GM12891 (cell line): Measurements from ENCODE around the gene ANGPTL1.

ENCODE experiments used
- DNase-seq: peaks from one replicate; pipeline ENCODE4 v3.0.0; 2011; ENCODE audit warnings: low spot score; ENCODE audit not compliant: insufficient read length
- FAIRE-seq: peaks from 2 replicates; lab custom pipeline; 2011; peaks lifted over from hg19 to GRCh38; lab: Jason Lieb, UNC
- PAX5 ChIP-seq: IDR thresholded peaks from 2 replicates; pipeline ENCODE4 v1.6.1; 2011; ENCODE audit warnings: low read length, moderate library complexity, mild to moderate bottlenecking; ENCODE audit not compliant: insufficient read depth, severe bottlenecking
- POLR2A ChIP-seq: IDR thresholded peaks from 2 replicates; pipeline ENCODE4 v1.6.1; 2011; ENCODE audit warnings: low read depth, low read length, control low read depth
- POLR2AphosphoS5 ChIP-seq: IDR thresholded peaks from 2 replicates; pipeline ENCODE4 v1.6.1; 2011; ENCODE audit warnings: low read depth, low read length, control low read depth
- POU2F2 ChIP-seq: IDR thresholded peaks from 2 replicates; pipeline ENCODE4 v1.6.1; 2011; ENCODE audit warnings: low read depth, mild to moderate bottlenecking, control low read depth, low read length, moderate library complexity
- SPI1 ChIP-seq: IDR thresholded peaks from 2 replicates; pipeline ENCODE4 v1.6.1; 2011; ENCODE audit warnings: low read depth, low read length, control low read depth
- TAF1 ChIP-seq: IDR thresholded peaks from 2 replicates; pipeline ENCODE4 v1.6.1; 2011; ENCODE audit warnings: low read depth, low read length, control low read depth

The ANGPTL1 gene

DNA sequence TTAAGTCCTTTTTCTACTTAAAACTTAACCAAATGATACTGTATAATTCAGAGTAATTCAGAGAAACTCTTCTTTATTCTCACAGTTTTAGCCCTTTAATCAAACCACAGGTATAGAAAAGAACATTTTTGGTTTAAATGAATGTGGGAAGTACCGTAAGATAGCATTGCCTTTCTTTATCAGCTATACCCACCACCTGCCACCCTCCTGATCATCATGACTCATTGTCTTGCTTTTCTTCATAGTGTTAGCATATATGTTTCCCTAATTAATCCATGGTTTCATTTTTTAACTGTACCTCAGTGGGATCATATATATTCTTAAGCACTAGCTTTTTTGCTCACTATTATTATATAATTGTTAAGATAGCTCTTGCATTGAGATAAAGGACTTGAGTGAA is 27.5 kb upstream of the ANGPTL1 start:
- no peak for FAIRE-seq
- TF ChIP-seq POU2F2 (no peak), POLR2A (no peak), POLR2AphosphoS5 (no peak), TAF1 (no peak), SPI1 (no peak), PAX5 (no peak)

DNA sequence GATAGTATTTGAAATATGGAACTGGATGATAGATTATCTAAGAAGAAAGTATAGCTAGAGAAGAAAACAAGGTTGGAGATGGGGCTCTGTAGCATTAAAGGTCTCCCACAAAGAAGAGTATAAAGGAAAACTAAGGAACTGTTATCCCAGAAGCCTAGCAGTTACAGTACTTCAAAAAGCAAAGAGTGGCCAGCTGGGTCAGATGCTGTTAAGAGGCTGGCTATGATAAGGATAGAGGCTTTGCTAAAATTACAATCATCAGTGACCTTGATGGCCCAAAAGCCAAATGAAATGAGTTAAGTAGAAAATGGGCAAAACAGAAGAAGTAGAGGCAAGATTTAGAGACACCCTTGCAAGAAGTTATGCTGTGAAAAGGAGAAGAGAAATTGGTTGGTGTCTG is 25.1 kb upstream of the ANGPTL1 start:
- DNase-seq (no peak), FAIRE-seq (no peak)
- TF ChIP-seq POU2F2: no peak
- no peak for TF ChIP-seq SPI1
- no peak for TF ChIP-seq POLR2AphosphoS5
- no peak for TF ChIP-seq PAX5

More for the DNA sequence above, 27.5 kb upstream of the ANGPTL1 start:
- no peak for DNase-seq

DNA sequence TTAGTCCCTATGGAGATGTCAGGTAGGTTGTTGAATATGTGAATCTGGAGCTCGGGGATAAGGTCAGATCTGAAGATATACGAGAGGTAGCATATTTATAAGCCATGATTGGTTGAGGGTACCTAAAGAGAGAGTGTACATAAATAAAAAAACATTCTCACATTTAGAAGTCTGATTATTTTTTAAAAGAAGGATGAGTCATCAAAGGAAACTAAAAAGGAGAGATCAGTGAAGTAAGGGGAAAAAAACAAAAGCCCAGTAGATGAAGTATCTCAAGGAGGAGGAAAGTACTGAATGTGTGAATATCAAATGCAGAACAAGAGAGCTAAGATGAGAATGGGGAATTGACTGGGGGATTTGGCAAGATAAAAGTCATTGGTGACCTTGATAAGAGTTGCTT is 15.7 kb upstream of the ANGPTL1 start:
- FAIRE-seq: no peak

DNA sequence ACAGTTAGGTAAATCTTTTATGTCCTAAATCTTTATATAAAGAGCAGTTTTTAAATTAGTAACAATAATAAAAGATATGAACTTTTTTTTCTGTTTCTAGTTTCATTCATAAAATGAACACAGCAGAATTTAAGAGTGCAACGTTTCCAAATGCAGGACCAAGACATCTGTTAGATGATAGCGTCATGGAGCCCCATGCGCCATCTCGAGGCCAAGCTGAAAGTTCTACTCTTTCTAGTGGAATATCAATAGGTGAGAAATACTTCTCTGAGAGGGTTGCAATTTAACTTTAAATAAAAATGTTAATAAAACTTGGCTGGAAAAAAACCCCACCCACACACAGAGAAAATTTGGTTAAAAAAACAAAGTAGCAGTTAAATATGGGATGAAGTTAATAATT is 15.0 kb upstream of the ANGPTL1 start:
- DNase-seq (no peak), FAIRE-seq (no peak)

More for the DNA sequence above, 15.7 kb upstream of the ANGPTL1 start:
- TF ChIP-seq SPI1: no peak
- no peak for TF ChIP-seq POLR2A
- TF ChIP-seq TAF1: no peak
- TF ChIP-seq POU2F2: no peak
- no peak for TF ChIP-seq POLR2AphosphoS5
- no peak for TF ChIP-seq PAX5
- DNase-seq: no peak

DNA sequence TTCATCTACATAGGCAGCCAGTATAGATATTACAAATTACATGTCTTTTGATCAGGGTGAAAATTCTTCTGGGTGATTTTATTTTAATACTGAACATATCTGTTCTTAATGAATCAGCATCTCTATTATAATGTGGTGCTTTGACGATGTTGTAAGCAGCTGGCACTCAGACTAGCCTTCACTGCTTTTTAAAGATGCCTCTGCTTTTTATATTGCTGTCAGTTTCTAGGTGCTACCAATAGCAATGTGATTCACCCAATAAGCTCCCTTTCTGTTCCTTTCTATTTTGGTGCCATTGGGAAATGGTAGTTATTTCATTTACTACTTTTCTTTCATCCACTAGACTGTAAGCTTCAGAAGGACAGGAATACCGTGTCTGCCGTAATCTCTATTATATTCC is 11.1 kb upstream of the ANGPTL1 start:
- DNase-seq: no peak
- TF ChIP-seq POLR2A (no peak), SPI1 (no peak), PAX5 (no peak), POLR2AphosphoS5 (no peak), TAF1 (no peak), POU2F2 (no peak)
- no peak for FAIRE-seq

More for the DNA sequence above, 15.0 kb upstream of the ANGPTL1 start:
- TF ChIP-seq POU2F2 (no peak), TAF1 (no peak), SPI1 (no peak), POLR2AphosphoS5 (no peak), POLR2A (no peak), PAX5 (no peak)

DNA sequence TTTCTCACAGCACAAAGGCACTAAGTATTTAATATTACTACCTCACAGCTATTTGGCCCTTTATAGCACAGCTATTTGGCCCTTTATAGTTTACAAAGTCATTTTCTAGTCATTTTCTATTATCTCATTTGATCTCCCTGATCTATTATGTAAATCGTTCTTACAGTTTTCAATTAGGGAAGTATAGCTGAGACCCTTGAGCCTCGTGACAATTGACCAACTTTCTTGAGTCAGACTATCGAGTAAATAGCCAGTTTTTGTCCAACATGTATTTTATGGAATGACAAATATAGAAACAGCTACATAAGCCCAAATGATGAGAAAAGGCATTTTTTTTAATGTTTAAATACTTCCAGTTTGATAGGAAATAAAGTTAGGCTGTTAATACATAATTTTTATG is 7.0 kb upstream of the ANGPTL1 start:
- no peak for FAIRE-seq
- DNase-seq: no peak
- TF ChIP-seq POU2F2 (no peak), TAF1 (no peak), PAX5 (no peak), POLR2A (no peak), SPI1 (no peak), POLR2AphosphoS5 (no peak)

DNA sequence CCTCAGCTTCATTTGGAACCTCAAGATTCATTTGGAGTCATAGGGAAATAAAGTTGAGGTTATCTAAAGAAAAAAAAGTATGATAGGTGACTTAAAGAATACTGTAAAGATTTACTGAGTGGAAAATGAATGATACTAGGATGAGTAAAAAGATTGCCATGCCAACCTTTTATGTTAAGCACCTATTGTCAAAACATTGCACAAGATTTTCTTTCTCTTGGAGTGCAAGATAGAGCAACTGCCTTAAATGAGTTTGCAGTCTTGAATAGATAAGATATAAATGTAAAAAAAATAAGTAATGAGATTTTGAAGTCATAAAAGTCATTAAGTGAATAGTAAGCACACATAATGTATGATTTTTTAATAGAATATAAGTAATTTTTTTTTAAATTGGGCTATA is 5.1 kb upstream of the ANGPTL1 start:
- no peak for TF ChIP-seq PAX5
- no peak for TF ChIP-seq POLR2AphosphoS5
- no peak for TF ChIP-seq POU2F2
- no peak for TF ChIP-seq POLR2A
- no peak for TF ChIP-seq SPI1
- no peak for FAIRE-seq
- DNase-seq: no peak

DNA sequence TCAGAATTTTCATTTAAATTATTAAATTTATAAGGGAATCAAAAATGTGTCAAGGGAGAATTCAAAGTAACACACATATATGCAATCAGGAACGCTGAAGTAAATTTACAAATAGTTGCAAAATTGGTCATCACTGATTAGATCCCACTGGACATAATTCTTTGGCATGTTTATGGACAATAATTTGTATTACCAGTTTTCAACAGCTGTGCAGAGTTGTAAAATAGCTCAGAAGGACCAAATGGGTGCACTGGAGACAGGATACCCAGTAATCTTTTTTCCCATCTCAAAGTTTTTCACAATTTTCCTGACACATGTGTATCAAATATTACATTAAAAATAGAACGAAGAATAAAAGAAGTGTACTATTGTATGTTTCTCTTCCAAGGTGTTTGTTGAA is 4.1 kb upstream of the ANGPTL1 start:
- TF ChIP-seq POLR2AphosphoS5 (no peak), SPI1 (no peak), POLR2A (no peak), TAF1 (no peak), POU2F2 (no peak), PAX5 (no peak)
- DNase-seq: no peak
- FAIRE-seq: no peak

DNA sequence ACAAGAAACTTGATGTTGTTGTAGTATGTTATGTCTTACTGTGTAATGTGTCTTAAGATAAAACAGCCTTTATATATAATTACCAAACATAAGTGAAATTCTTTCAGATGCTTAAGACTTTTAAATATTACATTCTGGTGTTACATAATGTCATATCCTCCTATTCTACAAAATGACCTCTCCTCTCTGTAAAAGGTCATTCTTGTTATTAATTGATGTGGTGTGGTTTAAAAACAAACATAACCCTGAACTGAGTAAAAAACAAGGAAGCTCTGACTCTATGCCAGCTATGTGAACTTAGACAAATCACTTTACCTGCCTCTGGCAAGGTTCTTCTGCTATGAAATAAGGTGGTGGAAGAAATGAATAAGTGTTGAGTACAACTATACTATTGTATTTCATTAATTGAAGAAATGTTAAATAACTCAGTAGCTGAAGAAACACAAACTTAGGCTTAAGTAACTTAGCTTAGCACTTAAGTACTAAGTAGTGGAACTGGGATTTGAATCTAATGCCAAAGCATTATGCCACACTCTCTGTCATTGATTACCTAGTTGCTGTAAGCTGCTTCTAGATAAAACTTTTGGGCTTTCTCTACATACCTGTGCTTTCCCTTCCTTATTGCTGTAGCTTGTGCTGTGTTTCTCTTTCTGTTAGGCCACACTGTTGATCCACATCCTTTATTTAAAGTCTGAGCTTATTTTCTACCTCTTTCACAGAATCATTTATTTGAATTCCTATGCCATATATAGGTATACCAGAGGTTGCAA is 859 bp upstream of the ANGPTL1 start:
- TF ChIP-seq POLR2A (no peak), TAF1 (no peak), POLR2AphosphoS5 (no peak), PAX5 (no peak), SPI1 (no peak), POU2F2 (no peak)
- FAIRE-seq (no peak), DNase-seq (no peak)

DNA sequence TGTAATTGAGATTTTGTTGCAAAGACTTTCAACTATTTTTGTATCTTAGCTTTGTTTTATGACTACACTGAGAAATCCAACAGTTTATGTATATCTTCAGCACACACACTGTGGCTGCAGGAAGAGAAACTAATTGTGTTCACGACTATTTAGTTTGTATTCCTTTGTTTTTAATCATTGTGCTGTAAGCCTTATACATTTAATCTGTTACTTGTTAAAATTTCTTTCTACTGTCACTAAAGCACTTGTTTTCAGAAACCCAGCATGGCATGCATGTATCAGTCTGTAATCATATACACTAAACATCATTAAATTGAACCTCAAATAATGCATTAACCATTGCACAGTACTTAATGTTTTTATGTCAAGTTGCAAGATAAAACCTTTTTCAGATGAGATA is 656 bp downstream of the ANGPTL1 start:
- DNase-seq (no peak), FAIRE-seq (no peak)
- TF ChIP-seq POLR2A (no peak), POLR2AphosphoS5 (no peak), TAF1 (no peak), PAX5 (no peak), SPI1 (no peak), POU2F2 (no peak)
